Measurements from ENCODE around the gene ZNF592.

GRCh38 chr15:84819291-84819768 lies 70.9 kb downstream of the ZNF592 start:
- TF ChIP-seq TFE3 (CRISPR knock-in tag; IDR thresholded peaks at IDR 0.05) (no peak), CBX1 (IDR thresholded peaks at IDR 0.05; ENCODE audit: low read depth) (no peak), ZSCAN30 (CRISPR knock-in tag; IDR thresholded peaks at IDR 0.05) (no peak)
